GM21717 (cell line): ENCODE results near the gene TNFSF18.
"Not testable (repeated sequence)": the region's sequence is repeated elsewhere in the genome, so short reads cannot be mapped to it uniquely, and the experiment has no call there.

Experiments
- ATAC-seq: cut with Tn5 transposase; IDR thresholded peaks from one replicate; pipeline ENCODE4 v1.9.1; 2021; ENCODE audit warnings: mild to moderate bottlenecking, moderate library complexity; ENCODE audit not compliant: unreplicated experiment

Gene TNFSF18, protein sequence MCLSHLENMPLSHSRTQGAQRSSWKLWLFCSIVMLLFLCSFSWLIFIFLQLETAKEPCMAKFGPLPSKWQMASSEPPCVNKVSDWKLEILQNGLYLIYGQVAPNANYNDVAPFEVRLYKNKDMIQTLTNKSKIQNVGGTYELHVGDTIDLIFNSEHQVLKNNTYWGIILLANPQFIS

GRCh38 chr1:173050865-173051264 lies at the start of gene TNFSF18:
Gene TNFSF18 (minus strand): TSS chr1:173050941. CDS start chr1:173050896, 45 bp downstream.
- ATAC-seq, result no peak

DNA sequence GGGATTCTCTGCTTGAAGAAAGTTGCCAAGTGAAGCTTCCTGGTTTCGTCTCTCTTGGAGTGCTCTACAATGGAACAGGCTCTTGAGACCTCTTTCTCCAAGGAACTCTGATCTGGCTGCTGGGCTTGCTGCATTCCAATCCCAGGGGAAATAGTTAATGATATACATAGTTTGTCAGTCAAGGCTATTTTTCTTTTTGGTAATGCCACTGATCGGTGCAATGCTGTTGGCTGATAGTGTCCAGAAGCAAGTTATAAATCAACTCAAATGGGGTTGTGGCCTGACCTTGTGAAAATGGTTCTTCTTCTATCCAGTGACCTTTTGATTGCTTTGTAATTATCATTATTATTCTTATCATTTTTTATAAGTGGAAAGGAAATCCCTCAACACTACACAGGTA lies 48.4 kb upstream of the TNFSF18 start:
- no peak for ATAC-seq

DNA sequence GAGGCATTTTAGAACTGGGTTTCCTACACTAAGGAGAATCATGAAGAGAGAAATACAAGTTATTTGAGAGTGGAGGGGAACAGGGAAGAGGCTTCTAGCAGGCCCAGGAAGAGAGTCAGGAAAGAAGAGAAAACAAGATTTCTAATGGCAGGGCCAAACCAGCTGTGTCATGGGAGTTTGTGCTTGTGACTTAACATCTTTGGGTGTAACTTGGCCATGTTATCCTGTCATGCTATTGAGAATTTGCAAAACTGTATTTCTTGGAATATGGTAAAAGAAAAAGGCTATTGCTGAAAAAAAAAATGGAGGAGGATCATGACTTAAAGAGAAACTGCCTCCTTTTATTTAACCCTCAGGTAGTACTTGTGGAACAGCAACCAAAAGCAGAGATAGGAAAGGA lies 47.4 kb upstream of the TNFSF18 start:
- ATAC-seq, result no peak

- no peak for ATAC-seq
These were observed 46.3 kb upstream of the TNFSF18 start for GRCh38 chr1:173097001-173097400.

DNA sequence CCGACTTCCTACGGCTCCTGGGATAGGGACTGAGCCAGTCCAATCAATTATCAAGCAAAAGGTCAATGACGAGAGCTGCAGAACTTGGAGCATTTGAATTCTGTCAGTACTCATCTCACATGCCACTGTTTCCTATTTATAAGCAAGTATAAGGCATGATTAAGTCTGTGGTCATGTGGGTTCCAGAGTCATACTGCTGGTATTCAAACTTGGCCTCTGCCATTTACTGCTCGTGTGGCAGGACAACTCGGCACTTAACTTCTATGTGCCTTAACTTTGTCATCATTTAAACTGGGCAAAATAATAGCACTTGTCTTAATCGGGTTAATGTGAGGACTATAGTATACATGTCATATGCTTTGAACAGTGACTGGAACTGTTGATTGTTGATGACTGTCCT lies 44.9 kb upstream of the TNFSF18 start:
- ATAC-seq, result no peak

- ATAC-seq, result no peak
These were observed 43.8 kb upstream of the TNFSF18 start for GRCh38 chr1:173094541-173094940.

- ATAC-seq, result no peak
These were observed 43.1 kb upstream of the TNFSF18 start for GRCh38 chr1:173093691-173094445.

- ATAC-seq, result no peak
These were observed 33.6 kb upstream of the TNFSF18 start for GRCh38 chr1:173084292-173084691.

GRCh38 chr1:173082913-173083312 lies 32.2 kb upstream of the TNFSF18 start:
- no peak for ATAC-seq

DNA sequence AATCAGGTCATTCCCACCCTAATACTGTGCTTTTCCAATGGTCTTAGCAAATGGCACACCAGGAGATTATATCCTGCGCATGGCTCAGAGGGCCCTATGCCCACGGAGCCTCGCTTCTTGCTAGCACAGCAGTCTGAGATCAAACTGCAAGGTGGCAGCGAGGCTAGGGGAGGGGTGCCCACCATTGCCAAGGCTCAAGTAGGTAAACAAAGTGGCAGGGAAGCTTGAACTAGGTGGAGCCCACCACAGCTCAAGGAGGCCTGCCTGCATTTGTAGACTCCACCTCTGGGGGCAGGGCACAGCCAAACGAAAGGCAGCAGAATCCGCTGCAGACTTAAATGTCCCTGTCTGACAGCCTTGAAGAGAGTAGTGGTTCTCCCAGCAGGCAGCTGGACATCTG lies 23.5 kb upstream of the TNFSF18 start:
- ATAC-seq, result not testable (repeated sequence)

- no peak for ATAC-seq
These were observed 13.3 kb upstream of the TNFSF18 start for GRCh38 chr1:173064011-173064410.

DNA sequence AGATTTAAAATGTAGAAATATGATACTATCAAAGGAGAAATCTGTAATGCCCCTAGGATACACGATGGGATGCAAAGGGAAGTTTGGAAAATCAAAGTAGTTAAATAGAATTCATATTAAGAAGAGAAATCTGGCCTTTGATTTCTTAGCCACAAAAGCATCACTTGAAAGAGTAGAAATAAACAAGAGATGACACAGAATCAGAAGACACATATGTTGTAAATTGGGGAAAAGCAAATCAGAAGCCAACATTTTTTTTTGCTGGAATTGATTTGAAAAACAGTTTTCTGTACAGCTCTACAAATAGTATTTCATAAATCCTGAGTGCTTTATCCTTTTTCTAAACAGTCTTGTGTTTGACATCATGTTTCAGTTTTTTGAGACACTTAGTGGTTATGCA lies 12.4 kb upstream of the TNFSF18 start:
- no peak for ATAC-seq

DNA sequence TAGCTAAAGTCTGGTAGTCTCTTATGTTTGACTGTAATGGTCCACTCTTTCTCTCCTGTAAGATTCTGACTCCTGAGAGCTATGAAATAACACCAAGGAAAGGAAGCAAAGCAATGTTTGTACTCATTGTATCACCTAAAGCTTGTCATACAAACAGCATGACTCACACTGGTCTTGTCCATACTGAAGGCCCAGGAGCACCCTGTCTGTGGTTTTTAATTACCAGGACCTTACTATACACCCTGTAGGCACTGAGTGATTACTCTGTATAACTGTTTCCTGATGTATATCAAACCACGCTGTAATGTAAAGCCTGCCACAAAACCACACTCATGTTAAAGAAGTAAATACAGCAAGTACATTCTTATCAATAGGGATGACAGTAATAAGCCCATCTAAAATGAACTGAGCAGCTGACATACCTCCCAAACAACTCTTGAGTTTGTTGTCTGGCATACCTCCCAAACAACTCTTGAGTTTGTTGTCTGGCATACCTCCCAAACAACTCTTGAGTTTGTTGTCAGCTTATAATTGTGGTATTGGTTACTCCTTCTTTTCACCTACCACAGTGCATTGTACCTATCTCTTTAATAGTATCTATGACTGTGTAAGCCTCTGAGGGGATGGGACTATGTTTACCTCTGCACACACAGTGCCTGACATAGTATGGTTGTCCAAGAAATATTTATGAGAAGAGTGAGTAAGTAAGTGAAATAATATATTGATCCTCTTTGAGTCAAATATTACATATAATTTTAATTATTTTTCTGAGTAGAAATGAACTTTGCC lies 11.6 kb upstream of the TNFSF18 start:
- ATAC-seq, result no peak

- ATAC-seq, result no peak
These were observed 7.8 kb upstream of the TNFSF18 start for GRCh38 chr1:173058556-173058955.

DNA sequence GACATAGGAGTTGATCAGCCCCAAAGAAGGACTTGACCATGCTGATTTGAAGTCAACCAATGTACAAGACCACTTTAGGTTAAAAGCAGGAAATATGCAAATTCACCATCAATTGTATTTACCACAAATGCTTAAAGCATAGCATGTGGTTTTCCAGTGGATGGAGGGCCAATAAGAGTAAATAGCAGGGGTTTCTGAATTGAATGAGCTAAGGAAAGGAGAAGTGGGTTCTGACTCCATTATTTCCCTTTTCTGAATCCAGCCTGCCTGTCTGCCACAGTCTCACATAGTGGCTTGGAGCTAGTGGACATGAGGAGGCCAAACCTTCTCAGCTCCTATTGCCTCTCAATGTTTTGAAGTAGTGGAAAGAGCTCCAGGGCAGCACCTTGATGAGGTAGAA lies 7.2 kb upstream of the TNFSF18 start:
- no peak for ATAC-seq

- ATAC-seq, result no peak
These were observed 5.6 kb upstream of the TNFSF18 start for GRCh38 chr1:173056365-173056764.

DNA sequence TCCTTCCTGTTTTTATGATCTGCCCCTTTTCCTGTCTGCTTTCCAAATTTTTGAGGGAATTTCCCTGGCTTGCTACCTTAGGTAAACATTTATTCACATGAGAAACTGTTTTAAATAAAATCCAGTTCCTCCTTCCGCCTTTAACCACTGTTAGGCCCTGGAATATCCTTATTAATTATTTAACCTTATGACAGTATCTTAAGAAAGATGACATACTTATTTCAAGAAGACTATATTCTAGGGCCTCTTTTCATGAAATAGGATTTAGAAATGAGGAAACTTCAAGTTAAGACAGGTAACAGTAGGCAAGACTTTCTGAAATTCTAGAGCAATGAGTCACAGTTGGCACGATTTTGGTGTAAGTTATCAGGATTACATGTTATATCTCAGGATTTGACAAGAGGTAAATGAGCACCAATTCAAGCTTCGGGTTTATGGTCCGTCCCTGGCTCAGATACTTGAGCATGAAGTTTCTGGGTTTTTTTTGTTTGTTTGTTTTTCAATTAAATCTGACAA lies 2.0 kb upstream of the TNFSF18 start:
- ATAC-seq, result no peak

DNA sequence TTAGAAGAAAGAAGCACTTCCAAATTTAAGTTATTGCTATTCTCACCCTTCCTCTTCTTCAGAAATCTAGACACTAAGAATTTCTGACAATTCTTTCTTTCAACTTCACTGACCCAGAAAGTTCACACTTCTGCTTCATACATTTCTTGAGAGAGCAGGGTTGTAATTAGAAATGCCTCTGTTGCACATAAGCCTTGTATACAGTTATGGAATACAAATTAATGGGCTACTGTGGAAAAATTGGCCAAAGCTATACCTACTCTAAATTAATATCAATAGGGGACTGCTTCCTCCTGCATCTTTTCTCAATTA lies 1.5 kb downstream of the TNFSF18 start:
- no peak for ATAC-seq

DNA sequence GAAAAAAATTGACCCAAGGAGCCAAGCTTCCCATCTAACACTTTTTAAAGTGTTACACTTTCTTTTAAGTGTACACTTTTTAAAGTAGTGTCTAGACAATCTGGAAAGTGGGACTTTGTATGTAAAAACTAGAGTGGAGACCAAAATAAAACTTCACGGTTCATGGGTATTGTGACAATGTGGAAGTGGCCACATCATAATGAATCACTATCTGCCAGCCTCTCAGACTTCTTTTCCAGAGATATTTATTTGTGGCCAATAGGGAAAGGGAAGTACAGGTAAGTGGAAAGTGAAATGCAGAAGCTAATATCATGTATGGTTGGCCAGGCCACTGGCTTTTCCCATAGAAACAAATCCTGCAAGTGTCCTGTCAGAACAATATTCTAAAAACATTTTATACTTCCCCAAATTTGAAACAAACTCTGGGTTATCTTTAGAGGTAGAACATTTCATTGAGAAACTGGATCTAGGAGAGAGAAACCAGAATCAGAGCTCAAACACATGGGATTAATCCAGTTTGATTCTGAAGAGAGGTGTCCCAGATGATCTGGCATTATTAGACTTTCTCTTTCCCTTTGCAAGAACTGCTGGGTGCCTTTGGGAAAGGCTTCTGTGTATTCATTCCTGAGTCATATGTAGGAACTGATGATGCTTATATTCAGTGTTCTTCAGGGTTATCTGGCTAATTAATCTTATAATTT lies 2.0 kb downstream of the TNFSF18 start:
- ATAC-seq, result no peak

DNA sequence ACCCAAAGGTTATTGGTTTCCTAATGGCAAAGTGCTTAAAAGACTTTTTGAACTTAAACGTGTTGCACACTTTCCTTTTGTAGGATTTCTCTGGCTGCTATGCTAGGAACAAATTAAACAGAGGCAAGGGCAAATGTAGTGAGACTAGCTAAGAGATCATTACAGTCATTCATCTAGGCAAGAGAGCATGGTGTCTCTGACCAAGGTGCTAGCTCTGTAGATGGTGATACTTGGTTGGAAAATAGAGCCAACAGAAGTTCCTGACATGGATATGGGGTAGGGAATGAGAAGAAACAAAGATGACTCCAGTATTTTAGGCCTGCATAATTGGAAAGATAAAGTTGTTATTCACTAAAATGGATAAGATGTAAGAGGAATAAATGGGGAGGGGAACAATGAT lies 6.1 kb downstream of the TNFSF18 start:
- ATAC-seq, result no peak

GRCh38 chr1:173043253-173043652 lies 7.5 kb downstream of the TNFSF18 start:
- ATAC-seq, result no peak
